HepG2 (cell line): Measurements from ENCODE around the gene APOLD1. TPM values are rescaled to one million over a fixed set of nuclear protein-coding genes. Genes with fewer than 3 reads are reported as not detected.

Experiments used
- ARNT ChIP-seq: fragments of 450-650 bp; IDR thresholded peaks from 2 replicates; pipeline ENCODE4 v1.6.1; 2017
- ATF2 ChIP-seq: sonication (generic); formaldehyde crosslinking; IDR thresholded peaks from 2 replicates; pipeline ENCODE4 v1.4.0; 2020; ENCODE audit warnings: missing genetic modification reagents
- HES4 ChIP-seq: sonication (generic); formaldehyde crosslinking; IDR thresholded peaks from 2 replicates; pipeline ENCODE4 v1.9.0; 2021; ENCODE audit warnings: mild to moderate bottlenecking, missing genetic modification reagents, borderline replicate concordance
- HOXA5 ChIP-seq: sonication (generic); formaldehyde crosslinking; IDR thresholded peaks from 2 replicates; pipeline ENCODE4 v1.4.0; 2020; ENCODE audit warnings: missing genetic modification reagents
- IRF2 ChIP-seq: IDR thresholded peaks from 2 replicates; pipeline ENCODE4 v1.6.1; 2018; ENCODE audit warnings: missing genetic modification reagents, missing compliant biosample characterization
- KDM4B ChIP-seq: sonication (generic); formaldehyde crosslinking; IDR thresholded peaks from 2 replicates; pipeline ENCODE4 v1.4.0; 2020; ENCODE audit warnings: missing genetic modification reagents
- MXI1 ChIP-seq: IDR thresholded peaks from 3 replicates; pipeline ENCODE4 v1.6.1; 2012; ENCODE audit warnings: low read depth, low read length, inconsistent platforms, borderline replicate concordance
- POGK ChIP-seq: sonication (generic); formaldehyde crosslinking; conservative IDR thresholded peaks from 2 replicates; pipeline ENCODE4 v1.8.0; 2022; ENCODE audit warnings: mild to moderate bottlenecking, moderate library complexity, missing genetic modification reagents
- POLR2AphosphoS2 ChIP-seq: IDR thresholded peaks from 2 replicates; pipeline ENCODE4 v1.6.1; 2011; ENCODE audit warnings: low read depth, low read length, improper control_type of control experiment
- SMAD3 ChIP-seq: sonication (generic); formaldehyde crosslinking; IDR thresholded peaks from 2 replicates; pipeline ENCODE4 v1.4.0; 2020; ENCODE audit warnings: missing genetic modification reagents
- SRSF1 ChIP-seq: fragments of 200-400 bp; formaldehyde crosslinking; optimal IDR thresholded peaks from 2 replicates; pipeline ENCODE3; 2017; ENCODE audit warnings: mild to moderate bottlenecking, low read depth, low read length, moderate library complexity
- TEAD3 ChIP-seq: optimal IDR thresholded peaks from 2 replicates; pipeline ENCODE3; 2016; ENCODE audit warnings: borderline replicate concordance
- THRA ChIP-seq: sonication (generic); formaldehyde crosslinking; IDR thresholded peaks from 2 replicates; pipeline ENCODE4 v1.4.0; 2020; ENCODE audit warnings: missing genetic modification reagents, borderline replicate concordance
- ZFP36 ChIP-seq: fragments of 150-350 bp; IDR thresholded peaks from 2 replicates; pipeline ENCODE4 v1.6.1; 2018; ENCODE audit warnings: borderline replicate concordance, low read length, low read depth; ENCODE audit not compliant: partially characterized antibody
- ZFP36L1 ChIP-seq: sonication (generic); formaldehyde crosslinking; IDR thresholded peaks from 2 replicates; pipeline ENCODE4 v1.8.0; 2022; ENCODE audit warnings: mild to moderate bottlenecking, missing genetic modification reagents, moderate library complexity
- ZNF296 ChIP-seq: sonication (generic); formaldehyde crosslinking; conservative IDR thresholded peaks from 2 replicates; pipeline ENCODE4 v1.5.0; 2020; ENCODE audit warnings: mild to moderate bottlenecking, missing genetic modification reagents
- ZNF30 ChIP-seq: sonication (generic); formaldehyde crosslinking; IDR thresholded peaks from 2 replicates; pipeline ENCODE4 v1.5.0; 2020; ENCODE audit warnings: mild to moderate bottlenecking, missing genetic modification reagents
- polyA plus RNA-seq, 8 experiments: library from polyadenylated mRNA; depleted of rRNA in 3 of 8; stranded (reverse) in 7 of 8; unstranded in 1 of 8; fragments of >200 nt; fragmentation: Illumina TruSeq in 4 of 8; extraction: Trizol in 4 of 8; gene quantifications; 2 replicates each; pipeline versions ENCODE4 v1.2.1 to v1.2.3, GENCODE V29; 2011 to 2016; ENCODE audit warnings: low read depth in 4 of 8, missing spikeins in 1 of 8, mixed read lengths in 1 of 8; ENCODE audit not compliant: insufficient read depth in 1 of 8
- total RNA-seq, 5 experiments: library from RNA; depleted of rRNA; stranded (reverse); fragments of >200 nt; fragmentation: Illumina TruSeq; extraction: Trizol; gene quantifications; 2 replicates each; pipeline ENCODE4 v1.2.3, GENCODE V29; 2016; ENCODE audit warnings: low read depth in 1 of 5
- TF ChIP-seq, protein P1 (sequence below): sonication (generic); formaldehyde crosslinking; IDR thresholded peaks from 2 replicates; pipeline ENCODE4 v1.5.0; 2020; ENCODE audit warnings: mild to moderate bottlenecking, missing genetic modification reagents
- TF ChIP-seq, protein P2 (sequence below): IDR thresholded peaks from 2 replicates; pipeline ENCODE4 v1.6.1; 2012; ENCODE audit warnings: low read depth, low read length, improper control_type of control experiment
- TF ChIP-seq, protein P3 (sequence below): IDR thresholded peaks from 2 replicates; pipeline ENCODE4 v1.6.1; 2016

Gene APOLD1
- total and polyA plus RNA-seq, 2 of the 13 experiments (the other 11 are each of a cell fraction or from before 2014, with no cell fraction given), result 0.20 to 0.84 TPM

DNA sequence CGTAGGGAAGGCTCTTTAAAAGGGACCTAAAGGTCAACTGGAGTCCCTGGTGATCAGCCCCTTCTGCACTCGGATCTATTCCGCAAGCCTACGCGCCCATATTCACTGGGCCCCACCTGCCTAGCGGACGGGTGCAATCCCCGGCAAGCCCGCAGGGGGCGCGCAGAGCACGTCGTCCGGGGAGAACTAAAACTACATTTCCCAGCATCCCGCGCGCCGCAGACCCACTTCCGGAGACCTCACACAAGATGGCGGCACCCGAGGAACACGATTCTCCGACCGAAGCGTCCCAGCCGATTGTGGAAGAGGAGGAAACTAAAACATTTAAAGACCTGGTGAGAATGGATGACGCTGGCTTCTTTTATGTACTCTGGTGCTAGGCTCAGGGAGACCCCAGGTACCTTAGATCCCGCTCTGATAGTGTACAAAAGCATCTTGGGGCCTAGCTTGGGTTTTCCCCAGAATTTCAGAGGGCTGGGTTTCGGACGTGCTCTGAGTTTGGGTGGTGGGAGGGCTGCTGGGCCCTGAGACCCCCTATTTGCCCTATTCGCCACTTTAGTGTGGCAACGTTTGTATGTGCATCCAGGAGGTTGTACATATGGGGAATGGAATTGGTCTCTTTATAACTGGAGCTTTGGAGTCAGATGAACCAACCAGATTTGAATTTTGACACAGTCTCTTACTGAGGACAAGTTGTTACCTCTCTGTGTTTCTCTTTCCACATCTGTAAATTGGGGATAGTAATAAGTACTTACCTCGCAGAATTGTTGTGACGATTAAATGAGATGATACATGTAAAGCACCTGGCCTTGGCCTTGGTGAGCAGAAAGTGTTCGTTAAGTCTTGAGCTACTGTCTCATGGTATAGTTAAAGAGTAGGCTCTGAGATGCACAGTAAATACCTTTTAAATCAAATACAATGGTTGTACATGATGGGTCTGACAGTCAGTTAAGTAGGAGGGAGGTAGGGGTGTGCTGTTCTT lies 28.0 kb downstream of the APOLD1 start, which contains the start of gene DDX47 (continued):
- TF ChIP-seq ZFP36 (no peak), TEAD3 (CRISPR knock-in tag) (peak; percentile 36), POLR2AphosphoS2 (no peak), HES4 (CRISPR knock-in tag) (no peak), ZFP36L1 (no peak), POGK (CRISPR knock-in tag) (no peak; the same call in 1 of the 2 replicates), HOXA5 (CRISPR knock-in tag) (peak; percentile 62; the same call in 1 of the 2 replicates), ZNF30 (CRISPR knock-in tag) (no peak), IRF2 (CRISPR knock-in tag) (peak; percentile 92), ARNT (no peak), MXI1 (peak; percentile 86; the same call in 1 of the 3 replicates), ZNF296 (CRISPR knock-in tag) (0 out of 2 replicates have a peak, but pooled peaks have one; percentile 61), KDM4B (no peak), SRSF1 (no peak), ATF2 (CRISPR knock-in tag) (peak; percentile 72; the same call in 1 of the 2 replicates), THRA (CRISPR knock-in tag) (peak; percentile 38; the same call in 1 of the 2 replicates), SMAD3 (CRISPR knock-in tag) (peak; percentile 44; the same call in 1 of the 2 replicates)
- TF ChIP-seq, protein P1, sequence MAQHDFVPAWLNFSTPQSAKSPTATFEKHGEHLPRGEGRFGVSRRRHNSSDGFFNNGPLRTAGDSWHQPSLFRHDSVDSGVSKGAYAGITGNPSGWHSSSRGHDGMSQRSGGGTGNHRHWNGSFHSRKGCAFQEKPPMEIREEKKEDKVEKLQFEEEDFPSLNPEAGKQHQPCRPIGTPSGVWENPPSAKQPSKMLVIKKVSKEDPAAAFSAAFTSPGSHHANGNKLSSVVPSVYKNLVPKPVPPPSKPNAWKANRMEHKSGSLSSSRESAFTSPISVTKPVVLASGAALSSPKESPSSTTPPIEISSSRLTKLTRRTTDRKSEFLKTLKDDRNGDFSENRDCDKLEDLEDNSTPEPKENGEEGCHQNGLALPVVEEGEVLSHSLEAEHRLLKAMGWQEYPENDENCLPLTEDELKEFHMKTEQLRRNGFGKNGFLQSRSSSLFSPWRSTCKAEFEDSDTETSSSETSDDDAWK, result no peak
- TF ChIP-seq, protein P2, sequence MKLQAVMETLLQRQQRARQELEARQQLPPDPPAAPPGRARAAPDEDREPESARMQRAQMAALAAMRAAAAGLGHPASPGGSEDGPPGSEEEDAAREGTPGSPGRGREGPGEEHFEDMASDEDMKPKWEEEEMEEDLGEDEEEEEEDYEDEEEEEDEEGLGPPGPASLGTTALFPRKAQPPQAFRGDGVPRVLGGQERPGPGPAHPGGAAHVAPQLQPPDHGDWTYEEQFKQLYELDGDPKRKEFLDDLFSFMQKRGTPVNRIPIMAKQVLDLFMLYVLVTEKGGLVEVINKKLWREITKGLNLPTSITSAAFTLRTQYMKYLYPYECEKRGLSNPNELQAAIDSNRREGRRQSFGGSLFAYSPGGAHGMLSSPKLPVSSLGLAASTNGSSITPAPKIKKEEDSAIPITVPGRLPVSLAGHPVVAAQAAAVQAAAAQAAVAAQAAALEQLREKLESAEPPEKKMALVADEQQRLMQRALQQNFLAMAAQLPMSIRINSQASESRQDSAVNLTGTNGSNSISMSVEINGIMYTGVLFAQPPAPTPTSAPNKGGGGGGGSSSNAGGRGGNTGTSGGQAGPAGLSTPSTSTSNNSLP, result peak; percentile 51; the same call in 1 of the 2 replicates
- TF ChIP-seq, protein P3, sequence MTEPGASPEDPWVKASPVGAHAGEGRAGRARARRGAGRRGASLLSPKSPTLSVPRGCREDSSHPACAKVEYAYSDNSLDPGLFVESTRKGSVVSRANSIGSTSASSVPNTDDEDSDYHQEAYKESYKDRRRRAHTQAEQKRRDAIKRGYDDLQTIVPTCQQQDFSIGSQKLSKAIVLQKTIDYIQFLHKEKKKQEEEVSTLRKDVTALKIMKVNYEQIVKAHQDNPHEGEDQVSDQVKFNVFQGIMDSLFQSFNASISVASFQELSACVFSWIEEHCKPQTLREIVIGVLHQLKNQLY (CRISPR knock-in tag), result no peak
